WTC11 (cell line): ENCODE results near the gene TEX9. TPM values are rescaled to one million over a fixed set of nuclear protein-coding genes. Genes with fewer than 3 reads are reported as not detected.

Source experiments
- ATAC-seq: fragments of 200-7000 bp; cut with Tn5 transposase; 2 replicates; pipeline ENCODE4 v1.10.0; 2021; ENCODE audit warnings: mild to moderate bottlenecking, moderate library complexity
- Bru-seq: library from RNA; stranded (reverse); fragments of 400-500 nt; gene quantifications from one replicate; lab custom pipeline; 2021; lab: Mats Ljungman, UMichigan
- CTCF ChIA-PET: fragments of 300-600 bp; sonication (Branson Sonifier 250); formaldehyde crosslinking; loops from one replicate; lab custom pipeline; 2021; ENCODE audit warnings: antibody characterized with exemption; lab: Charles Lee
- POLR2A ChIA-PET: fragments of 350-600 bp; sonication (Branson Sonifier 250); formaldehyde crosslinking; loops from one replicate; lab custom pipeline; 2021; ENCODE audit warnings: antibody characterized with exemption; lab: Charles Lee
- DNase-seq: peaks from one replicate; pipeline ENCODE4 v3.0.0; 2021; ENCODE audit warnings: low spot score
- H3K27ac Mint-ChIP-seq: 2 replicates; pipeline ENCODE4 v1.8.0; 2021; ENCODE audit warnings: mixed read lengths
- H3K27me3 Mint-ChIP-seq: 2 replicates; pipeline ENCODE4 v1.8.0; 2021; ENCODE audit warnings: low read depth, mild to moderate bottlenecking, moderate library complexity, mixed read lengths
- H3K36me3 Mint-ChIP-seq: 2 replicates; pipeline ENCODE4 v1.8.0; 2021; ENCODE audit warnings: mixed read lengths
- H3K4me1 Mint-ChIP-seq: 2 replicates; pipeline ENCODE4 v1.8.0; 2022; ENCODE audit warnings: mixed read lengths
- H3K4me3 Mint-ChIP-seq: 2 replicates; pipeline ENCODE4 v1.8.0; 2021; ENCODE audit warnings: mild to moderate bottlenecking, moderate library complexity, mixed read lengths
- H3K9me3 Mint-ChIP-seq: 2 replicates; pipeline ENCODE4 v1.8.0; 2021; ENCODE audit warnings: mixed read lengths
- ETV6 ChIP-seq: sonication (generic); formaldehyde crosslinking; IDR thresholded peaks from 2 replicates; pipeline ENCODE4 v1.8.1; 2022; ENCODE audit warnings: mild to moderate bottlenecking, missing genetic modification reagents
- FOXP1 ChIP-seq: sonication (generic); formaldehyde crosslinking; IDR thresholded peaks from 2 replicates; pipeline ENCODE4 v1.8.0; 2022; ENCODE audit warnings: missing genetic modification reagents, mild to moderate bottlenecking, moderate library complexity, borderline replicate concordance
- GTF2I ChIP-seq: fragments of 250-450 bp; sonication (Bioruptor Pico); conservative IDR thresholded peaks from 2 replicates; pipeline ENCODE4 v1.4.0; 2021; ENCODE audit warnings: mild to moderate bottlenecking
- PRDM15 ChIP-seq: sonication (generic); formaldehyde crosslinking; IDR thresholded peaks from 2 replicates; pipeline ENCODE4 v1.8.0; 2022; ENCODE audit warnings: missing genetic modification reagents
- TEAD1 ChIP-seq: sonication (generic); formaldehyde crosslinking; IDR thresholded peaks from 2 replicates; pipeline ENCODE4 v1.8.0; 2022; ENCODE audit warnings: mild to moderate bottlenecking, missing genetic modification reagents
- ZNF121 ChIP-seq: sonication (generic); formaldehyde crosslinking; IDR thresholded peaks from 2 replicates; pipeline ENCODE4 v1.8.0; 2023; ENCODE audit warnings: missing genetic modification reagents
- ZNF138 ChIP-seq: sonication (generic); formaldehyde crosslinking; conservative IDR thresholded peaks from 2 replicates; pipeline ENCODE4 v1.8.1; 2022; ENCODE audit warnings: mild to moderate bottlenecking, moderate library complexity, missing genetic modification reagents
- ZNF671 ChIP-seq: fragments of 250-450 bp; sonication (Bioruptor Pico); IDR thresholded peaks from 2 replicates; pipeline ENCODE4 v1.8.0; 2021; ENCODE audit warnings: mild to moderate bottlenecking
- ZSCAN18 ChIP-seq: fragments of 250-450 bp; sonication (Bioruptor Pico); IDR thresholded peaks from 2 replicates; pipeline ENCODE4 v2.1.2; 2022; ENCODE audit warnings: mild to moderate bottlenecking, moderate library complexity
- long read RNA-seq, 3 experiments: library from RNA in 1 of 3; library from capped mRNA in 1 of 3; library from polyadenylated mRNA in 1 of 3; unstranded in 2 of 3; stranded (forward) in 1 of 3; transcript quantifications; one replicate each; pipeline ENCODE4 v2.0.0, GENCODE V29; 2021
- total RNA-seq: library from RNA; stranded (reverse); gene quantifications from 3 replicates; pipeline ENCODE4 v1.2.3, GENCODE V29; 2021
- TF ChIP-seq, protein P1 (sequence below): sonication (generic); formaldehyde crosslinking; IDR thresholded peaks from 2 replicates; pipeline ENCODE4 v1.8.1; 2022; ENCODE audit warnings: mild to moderate bottlenecking, moderate library complexity, missing genetic modification reagents
- TF ChIP-seq, protein P2 (sequence below): sonication (generic); formaldehyde crosslinking; IDR thresholded peaks from 2 replicates; pipeline ENCODE4 v1.8.0; 2023; ENCODE audit warnings: missing genetic modification reagents, mild to moderate bottlenecking, borderline replicate concordance
- TF ChIP-seq, protein P3 (sequence below): sonication (generic); formaldehyde crosslinking; IDR thresholded peaks from 2 replicates; pipeline ENCODE4 v1.8.1; 2022; ENCODE audit warnings: missing genetic modification reagents, borderline replicate concordance
- TF ChIP-seq, protein P4 (sequence below): sonication (generic); formaldehyde crosslinking; IDR thresholded peaks from 2 replicates; pipeline ENCODE4 v1.8.0; 2022; ENCODE audit warnings: mild to moderate bottlenecking, missing genetic modification reagents
- TF ChIP-seq, protein P5 (sequence below): sonication (generic); formaldehyde crosslinking; IDR thresholded peaks from 2 replicates; pipeline ENCODE4 v1.8.1; 2023; ENCODE audit warnings: mild to moderate bottlenecking, missing genetic modification reagents
- TF ChIP-seq, protein P6 (sequence below): sonication (generic); formaldehyde crosslinking; conservative IDR thresholded peaks from 2 replicates; pipeline ENCODE4 v1.8.1; 2023; ENCODE audit warnings: mild to moderate bottlenecking, low read depth, missing genetic modification reagents, moderate library complexity

Gene TEX9
- total RNA-seq, result 10.2 to 12.2 TPM (median 11.1 TPM) in 3 replicates
- Bru-seq, nascent RNA, result percentile 70 among the genes with signal in this experiment
- long read RNA-seq, experiment 1, partial matches to known transcripts, result 19 of 39 reads
- long read RNA-seq, experiment 1, other reads (novel, unspliced or antisense), result 18 of 39 reads
- long read RNA-seq, experiment 2, partial matches to known transcripts, result 4 of 8 reads
- long read RNA-seq, experiment 2, other reads (novel, unspliced or antisense), result 4 of 8 reads
- long read RNA-seq, experiment 3, partial matches to known transcripts, result 1 of 3 reads
- long read RNA-seq, experiment 3, other reads (novel, unspliced or antisense), result 2 of 3 reads

DNA sequence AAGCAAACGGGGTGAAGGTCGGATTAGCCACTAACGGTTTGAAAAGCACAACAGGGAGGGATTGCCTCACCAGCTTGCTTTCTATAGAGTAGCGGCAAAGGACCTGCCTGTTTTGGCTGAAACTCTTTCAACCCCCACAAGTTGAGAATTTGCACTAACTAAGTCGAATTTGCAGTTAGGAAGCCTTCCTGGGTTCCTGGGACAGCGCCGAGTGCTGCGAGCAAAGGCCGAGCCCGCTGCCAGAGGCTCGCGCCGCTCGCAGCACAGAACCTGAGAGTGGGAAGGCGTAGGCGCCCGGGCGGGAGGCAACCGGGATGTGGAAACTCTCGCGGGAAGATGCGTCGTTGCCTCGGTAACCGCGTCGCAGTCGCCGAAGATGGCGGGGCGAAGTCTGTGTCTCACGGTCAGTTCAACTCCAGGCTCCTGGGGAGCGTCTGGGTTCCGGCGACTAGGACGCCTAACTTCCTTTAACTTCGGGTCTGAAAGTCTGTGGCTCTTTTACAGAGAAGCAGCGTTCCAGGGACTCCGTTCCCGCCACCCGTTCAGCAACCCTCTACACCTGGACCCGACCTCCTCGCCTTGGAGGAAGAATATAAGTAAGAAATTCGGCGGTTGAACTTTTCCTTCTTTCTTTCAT is at the start of gene TEX9:
Gene TEX9 (plus strand): TSS at position 352 of the 637 bp plus-strand sequence. CDS start 25 bp downstream, at position 377.
- ATAC-seq (peak; percentile 97), DNase-seq (peak; percentile 92)
- POLR2A ChIA-PET, result no interaction called here
- no peaks in the 10 kb centered on the region for H3K36me3 Mint-ChIP-seq
- peaks cover 16% of the 10 kb centered on the region for H3K4me1 Mint-ChIP-seq
- H3K27ac Mint-ChIP-seq, result peak within 1 kb of the TSS; percentile 90
- H3K9me3 Mint-ChIP-seq, result peaks cover 13% of the 10 kb centered on the region
- peak within 1 kb of the TSS; percentile 93 for H3K4me3 Mint-ChIP-seq
- CTCF ChIA-PET, result interaction anchor here (1.4 kb wide), 1 partner anchor 116 kb away, joined by 8 read pairs; no protein-coding TSS in a partner anchor
- H3K27me3 Mint-ChIP-seq, result peaks cover 3% of the 10 kb centered on the region; the same call in 1 of the 2 replicates
- TF ChIP-seq ZSCAN18 (CRISPR knock-in tag) (no peak), TEAD1 (CRISPR knock-in tag) (0 out of 2 replicates have a peak, but pooled peaks have one; percentile 49), FOXP1 (CRISPR knock-in tag) (0 out of 2 replicates have a peak, but pooled peaks have one; percentile 26), ZNF121 (CRISPR knock-in tag) (no peak), ZNF138 (CRISPR knock-in tag) (no peak), PRDM15 (CRISPR knock-in tag) (peak; percentile 46; the same call in 1 of the 2 replicates), ZNF671 (CRISPR knock-in tag) (no peak), ETV6 (CRISPR knock-in tag) (no peak), GTF2I (no peak)
- TF ChIP-seq, protein P1, sequence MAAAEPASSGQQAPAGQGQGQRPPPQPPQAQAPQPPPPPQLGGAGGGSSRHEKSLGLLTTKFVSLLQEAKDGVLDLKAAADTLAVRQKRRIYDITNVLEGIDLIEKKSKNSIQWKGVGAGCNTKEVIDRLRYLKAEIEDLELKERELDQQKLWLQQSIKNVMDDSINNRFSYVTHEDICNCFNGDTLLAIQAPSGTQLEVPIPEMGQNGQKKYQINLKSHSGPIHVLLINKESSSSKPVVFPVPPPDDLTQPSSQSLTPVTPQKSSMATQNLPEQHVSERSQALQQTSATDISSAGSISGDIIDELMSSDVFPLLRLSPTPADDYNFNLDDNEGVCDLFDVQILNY (CRISPR knock-in tag), result peak; percentile 68; the same call in 1 of the 2 replicates
- TF ChIP-seq, protein P2, sequence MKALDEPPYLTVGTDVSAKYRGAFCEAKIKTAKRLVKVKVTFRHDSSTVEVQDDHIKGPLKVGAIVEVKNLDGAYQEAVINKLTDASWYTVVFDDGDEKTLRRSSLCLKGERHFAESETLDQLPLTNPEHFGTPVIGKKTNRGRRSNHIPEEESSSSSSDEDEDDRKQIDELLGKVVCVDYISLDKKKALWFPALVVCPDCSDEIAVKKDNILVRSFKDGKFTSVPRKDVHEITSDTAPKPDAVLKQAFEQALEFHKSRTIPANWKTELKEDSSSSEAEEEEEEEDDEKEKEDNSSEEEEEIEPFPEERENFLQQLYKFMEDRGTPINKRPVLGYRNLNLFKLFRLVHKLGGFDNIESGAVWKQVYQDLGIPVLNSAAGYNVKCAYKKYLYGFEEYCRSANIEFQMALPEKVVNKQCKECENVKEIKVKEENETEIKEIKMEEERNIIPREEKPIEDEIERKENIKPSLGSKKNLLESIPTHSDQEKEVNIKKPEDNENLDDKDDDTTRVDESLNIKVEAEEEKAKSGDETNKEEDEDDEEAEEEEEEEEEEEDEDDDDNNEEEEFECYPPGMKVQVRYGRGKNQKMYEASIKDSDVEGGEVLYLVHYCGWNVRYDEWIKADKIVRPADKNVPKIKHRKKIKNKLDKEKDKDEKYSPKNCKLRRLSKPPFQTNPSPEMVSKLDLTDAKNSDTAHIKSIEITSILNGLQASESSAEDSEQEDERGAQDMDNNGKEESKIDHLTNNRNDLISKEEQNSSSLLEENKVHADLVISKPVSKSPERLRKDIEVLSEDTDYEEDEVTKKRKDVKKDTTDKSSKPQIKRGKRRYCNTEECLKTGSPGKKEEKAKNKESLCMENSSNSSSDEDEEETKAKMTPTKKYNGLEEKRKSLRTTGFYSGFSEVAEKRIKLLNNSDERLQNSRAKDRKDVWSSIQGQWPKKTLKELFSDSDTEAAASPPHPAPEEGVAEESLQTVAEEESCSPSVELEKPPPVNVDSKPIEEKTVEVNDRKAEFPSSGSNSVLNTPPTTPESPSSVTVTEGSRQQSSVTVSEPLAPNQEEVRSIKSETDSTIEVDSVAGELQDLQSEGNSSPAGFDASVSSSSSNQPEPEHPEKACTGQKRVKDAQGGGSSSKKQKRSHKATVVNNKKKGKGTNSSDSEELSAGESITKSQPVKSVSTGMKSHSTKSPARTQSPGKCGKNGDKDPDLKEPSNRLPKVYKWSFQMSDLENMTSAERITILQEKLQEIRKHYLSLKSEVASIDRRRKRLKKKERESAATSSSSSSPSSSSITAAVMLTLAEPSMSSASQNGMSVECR (CRISPR knock-in tag), result peak; percentile 25; the same call in 1 of the 2 replicates
- TF ChIP-seq, protein P3, sequence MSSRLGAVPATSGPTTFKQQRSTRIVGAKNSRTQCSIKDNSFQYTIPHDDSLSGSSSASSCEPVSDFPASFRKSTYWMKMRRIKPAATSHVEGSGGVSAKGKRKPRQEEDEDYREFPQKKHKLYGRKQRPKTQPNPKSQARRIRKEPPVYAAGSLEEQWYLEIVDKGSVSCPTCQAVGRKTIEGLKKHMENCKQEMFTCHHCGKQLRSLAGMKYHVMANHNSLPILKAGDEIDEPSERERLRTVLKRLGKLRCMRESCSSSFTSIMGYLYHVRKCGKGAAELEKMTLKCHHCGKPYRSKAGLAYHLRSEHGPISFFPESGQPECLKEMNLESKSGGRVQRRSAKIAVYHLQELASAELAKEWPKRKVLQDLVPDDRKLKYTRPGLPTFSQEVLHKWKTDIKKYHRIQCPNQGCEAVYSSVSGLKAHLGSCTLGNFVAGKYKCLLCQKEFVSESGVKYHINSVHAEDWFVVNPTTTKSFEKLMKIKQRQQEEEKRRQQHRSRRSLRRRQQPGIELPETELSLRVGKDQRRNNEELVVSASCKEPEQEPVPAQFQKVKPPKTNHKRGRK (CRISPR knock-in tag), result no peak
- TF ChIP-seq, protein P4, sequence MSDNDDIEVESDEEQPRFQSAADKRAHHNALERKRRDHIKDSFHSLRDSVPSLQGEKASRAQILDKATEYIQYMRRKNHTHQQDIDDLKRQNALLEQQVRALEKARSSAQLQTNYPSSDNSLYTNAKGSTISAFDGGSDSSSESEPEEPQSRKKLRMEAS (CRISPR knock-in tag), result peak; percentile 41; the same call in 1 of the 2 replicates
- TF ChIP-seq, protein P5, sequence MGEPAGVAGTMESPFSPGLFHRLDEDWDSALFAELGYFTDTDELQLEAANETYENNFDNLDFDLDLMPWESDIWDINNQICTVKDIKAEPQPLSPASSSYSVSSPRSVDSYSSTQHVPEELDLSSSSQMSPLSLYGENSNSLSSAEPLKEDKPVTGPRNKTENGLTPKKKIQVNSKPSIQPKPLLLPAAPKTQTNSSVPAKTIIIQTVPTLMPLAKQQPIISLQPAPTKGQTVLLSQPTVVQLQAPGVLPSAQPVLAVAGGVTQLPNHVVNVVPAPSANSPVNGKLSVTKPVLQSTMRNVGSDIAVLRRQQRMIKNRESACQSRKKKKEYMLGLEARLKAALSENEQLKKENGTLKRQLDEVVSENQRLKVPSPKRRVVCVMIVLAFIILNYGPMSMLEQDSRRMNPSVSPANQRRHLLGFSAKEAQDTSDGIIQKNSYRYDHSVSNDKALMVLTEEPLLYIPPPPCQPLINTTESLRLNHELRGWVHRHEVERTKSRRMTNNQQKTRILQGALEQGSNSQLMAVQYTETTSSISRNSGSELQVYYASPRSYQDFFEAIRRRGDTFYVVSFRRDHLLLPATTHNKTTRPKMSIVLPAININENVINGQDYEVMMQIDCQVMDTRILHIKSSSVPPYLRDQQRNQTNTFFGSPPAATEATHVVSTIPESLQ, result no peak
- TF ChIP-seq, protein P6, sequence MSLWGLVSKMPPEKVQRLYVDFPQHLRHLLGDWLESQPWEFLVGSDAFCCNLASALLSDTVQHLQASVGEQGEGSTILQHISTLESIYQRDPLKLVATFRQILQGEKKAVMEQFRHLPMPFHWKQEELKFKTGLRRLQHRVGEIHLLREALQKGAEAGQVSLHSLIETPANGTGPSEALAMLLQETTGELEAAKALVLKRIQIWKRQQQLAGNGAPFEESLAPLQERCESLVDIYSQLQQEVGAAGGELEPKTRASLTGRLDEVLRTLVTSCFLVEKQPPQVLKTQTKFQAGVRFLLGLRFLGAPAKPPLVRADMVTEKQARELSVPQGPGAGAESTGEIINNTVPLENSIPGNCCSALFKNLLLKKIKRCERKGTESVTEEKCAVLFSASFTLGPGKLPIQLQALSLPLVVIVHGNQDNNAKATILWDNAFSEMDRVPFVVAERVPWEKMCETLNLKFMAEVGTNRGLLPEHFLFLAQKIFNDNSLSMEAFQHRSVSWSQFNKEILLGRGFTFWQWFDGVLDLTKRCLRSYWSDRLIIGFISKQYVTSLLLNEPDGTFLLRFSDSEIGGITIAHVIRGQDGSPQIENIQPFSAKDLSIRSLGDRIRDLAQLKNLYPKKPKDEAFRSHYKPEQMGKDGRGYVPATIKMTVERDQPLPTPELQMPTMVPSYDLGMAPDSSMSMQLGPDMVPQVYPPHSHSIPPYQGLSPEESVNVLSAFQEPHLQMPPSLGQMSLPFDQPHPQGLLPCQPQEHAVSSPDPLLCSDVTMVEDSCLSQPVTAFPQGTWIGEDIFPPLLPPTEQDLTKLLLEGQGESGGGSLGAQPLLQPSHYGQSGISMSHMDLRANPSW, result no peak
